ENCODE results near the gene DDX6. TPM values are rescaled to one million over a fixed set of nuclear protein-coding genes. Genes with fewer than 3 reads are reported as not detected.
A peak's percentile ranks its signal among the peaks of the same experiment; 100 is the strongest.

The DDX6 gene
- total RNA-seq (100 to 1,000 TPM; 105 to 124 TPM), polyA plus RNA-seq (ENCODE audit: insufficient read depth, low read depth, low replicate concordance) (63.5 TPM)
- long read RNA-seq, donor 1, full-length matches to known transcripts, result 28 of 34 reads
- long read RNA-seq, donor 1, partial matches to known transcripts, result 0 of 34 reads
- long read RNA-seq, donor 1, other reads (novel, unspliced or antisense), result 6 of 34 reads
- long read RNA-seq, donor 2, full-length matches to known transcripts, result 12 of 18 reads
- long read RNA-seq, donor 2, partial matches to known transcripts, result 6 of 18 reads
- long read RNA-seq, donor 2, other reads (novel, unspliced or antisense), result 0 of 18 reads

GRCh38 chr11:118791111-118791960, at the start of gene DDX6:
DDX6 (minus strand) TSS chr11:118791164; CDS start chr11:118786251, 4,913 bp downstream.
- Histone ChIP-seq H3K4me3 (peak within 1 kb of the TSS; percentile 90 to 92), H3K27ac (peak within 1 kb of the TSS; percentile 100), H3K9me3 (no peaks in the 10 kb centered on the region), H3K4me1 (peaks cover 28% of the 10 kb centered on the region), H3K36me3 (ENCODE audit: low read depth, missing control alignments) (no peaks in the 10 kb centered on the region), H3K27me3 (no peaks in the 10 kb centered on the region)
- peak; percentile 86 for DNase-seq
- intact Hi-C loops (cut with DNase I; ENCODE audit: low total_unique reads), result loop anchor here (10.0 kb wide), 1 partner anchor 97 kb away; no protein-coding TSS in a partner anchor
- WGBS, 2 donors, result 0 to 1% methylated on average over 25 to 68 of the region's 81 CpGs
- TF ChIP-seq POLR2A (IDR thresholded peaks at IDR 0.05) (peak; percentile 94), CTCF (IDR thresholded peaks at IDR 0.05) (peak in 1 of 3 experiments; percentile 39)

GRCh38 chr11:118838905-118839553, 48.1 kb upstream of the DDX6 start:
- intact Hi-C loops (cut with DNase I; ENCODE audit: low total_unique reads), result no loop called here

GRCh38 chr11:118837868-118838267, 46.9 kb upstream of the DDX6 start:
- Histone ChIP-seq H3K27me3 (no peaks in the 10 kb centered on the region), H3K4me3 (no peak overlapping the region), H3K36me3 (ENCODE audit: low read depth, missing control alignments) (no peaks in the 10 kb centered on the region), H3K9me3 (no peaks in the 10 kb centered on the region), H3K27ac (no peak overlapping the region), H3K4me1 (no peaks in the 10 kb centered on the region)
- no peak for DNase-seq
- intact Hi-C loops (cut with DNase I; ENCODE audit: low total_unique reads), result no loop called here
- 83 to 89% methylated on average over 8 of the region's 8 CpGs for WGBS, 2 donors
- TF ChIP-seq CTCF (IDR thresholded peaks at IDR 0.05), result no peak
- no peak for TF ChIP-seq POLR2A (IDR thresholded peaks at IDR 0.05)

More at GRCh38 chr11:118838905-118839553, 48.1 kb upstream of the DDX6 start:
- H3K9me3 ChIP-seq, result no peaks in the 10 kb centered on the region
- H3K27ac ChIP-seq, result no peak overlapping the region
- DNase-seq, result no peak
- H3K4me1 ChIP-seq, result no peaks in the 10 kb centered on the region
- WGBS, 2 donors, result 92 to 94% methylated on average over 4 of the region's 4 CpGs
- no peaks in the 10 kb centered on the region for H3K36me3 ChIP-seq (ENCODE audit: low read depth, missing control alignments)
- no peaks in the 10 kb centered on the region for H3K27me3 ChIP-seq
- TF ChIP-seq CTCF (IDR thresholded peaks at IDR 0.05), result no peak
- H3K4me3 ChIP-seq, result no peak overlapping the region

- WGBS, 2 donors, result 75 to 80% methylated on average over 6 of the region's 6 CpGs
- Histone ChIP-seq H3K27me3 (no peaks in the 10 kb centered on the region), H3K4me3 (no peak overlapping the region), H3K9me3 (no peaks in the 10 kb centered on the region), H3K36me3 (ENCODE audit: low read depth, missing control alignments) (no peaks in the 10 kb centered on the region), H3K27ac (no peak overlapping the region), H3K4me1 (no peaks in the 10 kb centered on the region)
- TF ChIP-seq POLR2A (IDR thresholded peaks at IDR 0.05) (no peak), CTCF (IDR thresholded peaks at IDR 0.05) (no peak)
- DNase-seq, result no peak
- intact Hi-C loops (cut with DNase I; ENCODE audit: low total_unique reads), result no loop called here
These were observed 43.6 kb upstream of the DDX6 start for GRCh38 chr11:118834427-118835028.
